ENCODE data around the gene BEAN1. TPM values are rescaled to one million over a fixed set of nuclear protein-coding genes. Genes with fewer than 3 reads are reported as not detected.

Gene BEAN1
- total and polyA plus RNA-seq, 2 donors (not counting 1 experiment from before 2014, with no cell fraction given) = 0.07 TPM; not detected in 1

DNA sequence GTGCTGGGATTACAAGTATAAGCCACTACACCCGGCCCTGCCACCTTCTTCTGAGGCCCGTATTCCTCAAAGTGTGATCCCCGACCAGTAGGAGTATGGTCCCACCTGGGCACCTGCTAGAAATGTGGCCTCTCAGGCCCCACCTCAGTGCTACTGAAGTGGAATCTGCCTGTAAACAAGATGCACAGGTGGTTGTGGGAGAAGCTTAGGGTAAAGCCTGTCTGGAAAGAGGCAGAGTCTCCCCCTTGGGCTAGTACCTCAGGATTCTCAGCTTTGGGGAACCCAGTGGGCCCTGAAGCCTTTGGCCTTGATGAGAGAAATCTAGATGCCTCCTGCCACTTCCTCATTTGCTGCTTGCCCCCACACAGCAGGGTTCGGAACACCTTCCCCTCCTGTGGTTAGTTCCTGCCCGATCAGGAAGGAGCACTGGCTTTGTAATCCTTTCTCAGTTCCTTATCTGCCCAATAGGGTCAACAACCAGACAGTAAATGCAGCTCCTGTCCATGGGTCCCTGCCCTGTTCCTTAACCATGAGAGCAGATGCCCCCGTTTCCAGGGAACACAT is 97.6 kb downstream of the BEAN1 start:
- Histone ChIP-seq H3K27me3 (ENCODE audit: control insufficient read depth, insufficient read depth, low read length) (no peaks in the 10 kb centered on the region), H3K4me2 (ENCODE audit: extremely low read depth, insufficient read depth, low read length) (no peak overlapping the region), H4K20me1 (ENCODE audit: control insufficient read depth, extremely low read depth, insufficient read depth, low read length) (no peaks in the 10 kb centered on the region), H3K27ac (ENCODE audit: insufficient read depth, low read length) (no peak overlapping the region), H2AFZ (ENCODE audit: low read length) (no peak overlapping the region), H3K9ac (ENCODE audit: insufficient read depth, low read length) (no peak overlapping the region), H3K9me3 (ENCODE audit: control insufficient read depth, insufficient read depth, low read depth, low read length) (no peaks in the 10 kb centered on the region), H3K4me1 (ENCODE audit: control insufficient read depth, extremely low read depth, insufficient read depth, low read length) (peaks cover 2% of the 10 kb centered on the region), H3K79me2 (ENCODE audit: control insufficient read depth, insufficient read depth, low read length) (no peaks in the 10 kb centered on the region), H3K4me3 (replicated peaks in 1 of 4; ENCODE audit: control extremely low read depth in 1 of 4, insufficient read depth in 1 of 4, low read depth in 3 of 4, low read length in 4 of 4) (no peak overlapping the region), H3K36me3 (ENCODE audit: control insufficient read depth, insufficient read depth, low read length) (peaks cover 7% of the 10 kb centered on the region)
- no peak for TF ChIP-seq EZH2 (IDR thresholded peaks at IDR 0.05; ENCODE audit: low read length, missing control alignments)
- no peak for DNase-seq (ENCODE audit: low read depth in 2 of 2)

DNA sequence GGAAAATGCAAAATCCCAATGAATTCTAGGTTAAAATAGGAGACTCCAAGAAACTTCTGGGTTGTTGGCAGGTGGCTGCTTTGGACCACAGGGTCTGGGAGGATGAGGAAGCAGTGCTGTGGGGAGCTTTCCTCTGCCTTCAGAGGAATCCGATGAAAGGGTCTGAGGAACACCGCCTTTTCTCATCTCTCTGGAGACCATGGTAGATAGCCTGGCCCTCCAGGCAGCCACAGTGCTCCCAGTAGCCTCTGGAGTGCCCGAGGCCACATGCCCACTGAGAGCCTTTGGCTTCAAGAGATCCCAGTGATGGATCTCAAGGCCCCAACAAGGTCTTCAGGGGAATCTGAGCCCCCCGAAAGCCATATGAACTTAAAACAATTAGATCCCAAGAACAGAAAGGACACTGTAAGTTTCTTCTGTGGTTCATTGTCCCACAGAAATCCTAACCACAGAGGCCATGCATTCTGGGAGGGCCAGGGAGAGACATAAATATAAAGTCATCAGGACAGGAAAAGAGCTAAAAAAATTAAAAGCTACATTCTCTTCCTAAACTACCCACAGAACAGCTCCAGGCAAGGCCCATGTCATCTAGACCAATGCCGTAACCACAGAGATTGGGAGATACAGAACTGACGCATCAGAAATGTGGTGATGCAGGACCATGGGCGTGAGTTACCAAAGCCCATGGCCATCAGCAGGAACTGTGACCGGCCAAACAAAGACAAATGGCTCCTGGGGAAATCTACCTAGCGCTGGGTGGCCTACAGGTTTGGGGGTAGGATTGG is 98.5 kb downstream of the BEAN1 start:
- Histone ChIP-seq H3K9me3 (ENCODE audit: control insufficient read depth, insufficient read depth, low read depth, low read length) (no peaks in the 10 kb centered on the region), H2AFZ (ENCODE audit: low read length) (no peak overlapping the region), H3K27ac (ENCODE audit: insufficient read depth, low read length) (no peak overlapping the region), H3K4me1 (ENCODE audit: control insufficient read depth, extremely low read depth, insufficient read depth, low read length) (peaks cover 2% of the 10 kb centered on the region), H4K20me1 (ENCODE audit: control insufficient read depth, extremely low read depth, insufficient read depth, low read length) (no peaks in the 10 kb centered on the region), H3K79me2 (ENCODE audit: control insufficient read depth, insufficient read depth, low read length) (no peaks in the 10 kb centered on the region), H3K4me3 (replicated peaks in 1 of 4; ENCODE audit: control extremely low read depth in 1 of 4, insufficient read depth in 1 of 4, low read depth in 3 of 4, low read length in 4 of 4) (no peak overlapping the region), H3K9ac (ENCODE audit: insufficient read depth, low read length) (no peak overlapping the region), H3K36me3 (ENCODE audit: control insufficient read depth, insufficient read depth, low read length) (peaks cover 7% of the 10 kb centered on the region), H3K27me3 (ENCODE audit: control insufficient read depth, insufficient read depth, low read length) (no peaks in the 10 kb centered on the region), H3K4me2 (ENCODE audit: extremely low read depth, insufficient read depth, low read length) (no peak overlapping the region)
- peak in 1 of 2 donors; percentile 87 for DNase-seq (ENCODE audit: low read depth in 2 of 2)
- TF ChIP-seq CTCF (conservative IDR thresholded peaks at IDR 0.05 in 1 of 2, IDR thresholded peaks at IDR 0.05 in 1 of 2; ENCODE audit: low read depth in 1 of 2, low read length in 2 of 2) = no peak
- no peak for TF ChIP-seq EZH2 (IDR thresholded peaks at IDR 0.05; ENCODE audit: low read length, missing control alignments)

DNA sequence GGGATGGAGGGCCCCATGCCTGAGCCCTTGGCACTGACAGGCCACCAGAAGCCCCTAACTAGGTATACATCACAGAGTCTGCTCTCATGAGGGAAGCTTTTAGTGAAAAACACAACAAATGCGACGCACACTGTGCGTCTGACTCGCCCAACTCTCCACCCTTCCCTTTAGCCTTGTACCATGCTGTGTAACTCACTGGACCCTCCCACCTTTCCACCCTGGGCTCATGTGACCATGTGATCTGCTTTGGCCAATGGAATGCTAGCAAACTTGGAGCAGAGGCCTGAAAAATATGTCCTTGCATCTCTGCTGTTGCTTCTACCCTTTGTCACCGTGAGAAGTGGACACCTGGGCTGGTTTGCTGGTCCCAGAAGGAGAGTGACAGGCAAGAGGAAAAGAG is 101.2 kb downstream of the BEAN1 start:
- H3K27me3 ChIP-seq (ENCODE audit: control insufficient read depth, insufficient read depth, low read length) = no peaks in the 10 kb centered on the region
- no peak for DNase-seq (ENCODE audit: low read depth in 2 of 2)
- no peaks in the 10 kb centered on the region for H3K79me2 ChIP-seq (ENCODE audit: control insufficient read depth, insufficient read depth, low read length)
- no peak overlapping the region for H3K4me2 ChIP-seq (ENCODE audit: extremely low read depth, insufficient read depth, low read length)
- no peak overlapping the region for H3K27ac ChIP-seq (ENCODE audit: insufficient read depth, low read length)
- H3K9me3 ChIP-seq (ENCODE audit: control insufficient read depth, insufficient read depth, low read depth, low read length) = no peaks in the 10 kb centered on the region
- H4K20me1 ChIP-seq (ENCODE audit: control insufficient read depth, extremely low read depth, insufficient read depth, low read length) = no peaks in the 10 kb centered on the region
- no peak overlapping the region for H3K4me3 ChIP-seq (replicated peaks in 1 of 4; ENCODE audit: control extremely low read depth in 1 of 4, insufficient read depth in 1 of 4, low read depth in 3 of 4, low read length in 4 of 4)
- no peak overlapping the region for H2AFZ ChIP-seq (ENCODE audit: low read length)
- H3K9ac ChIP-seq (ENCODE audit: insufficient read depth, low read length) = no peak overlapping the region
- no peaks in the 10 kb centered on the region for H3K4me1 ChIP-seq (ENCODE audit: control insufficient read depth, extremely low read depth, insufficient read depth, low read length)
- TF ChIP-seq EZH2 (IDR thresholded peaks at IDR 0.05; ENCODE audit: low read length, missing control alignments) (no peak), CTCF (conservative IDR thresholded peaks at IDR 0.05 in 1 of 2, IDR thresholded peaks at IDR 0.05 in 1 of 2; ENCODE audit: low read depth in 1 of 2, low read length in 2 of 2) (no peak)
- H3K36me3 ChIP-seq (ENCODE audit: control insufficient read depth, insufficient read depth, low read length) = peaks cover 7% of the 10 kb centered on the region

Data from fibroblast of lung (primary cell).